Right kidney (tissue), 1 donor: ENCODE data around the gene KIF2A.

Source experiments
- DNase-seq: peaks from one replicate; pipeline ENCODE4 v3.0.0-alpha.2; 2016

Gene KIF2A

GRCh38 chr5:62327138-62328053 lies 21.4 kb downstream of the KIF2A start:
- no peak for DNase-seq

GRCh38 chr5:62328772-62329491 lies 22.9 kb downstream of the KIF2A start:
- no peak for DNase-seq

GRCh38 chr5:62330302-62330701 lies 24.3 kb downstream of the KIF2A start:
- DNase-seq: no peak

GRCh38 chr5:62331921-62332320 lies 25.9 kb downstream of the KIF2A start:
- DNase-seq: no peak

- no peak for DNase-seq
Observed at GRCh38 chr5:62333250-62333794, 27.3 kb downstream of the KIF2A start.

- no peak for DNase-seq
Observed at GRCh38 chr5:62334082-62334481, 28.1 kb downstream of the KIF2A start.

- no peak for DNase-seq
Observed at GRCh38 chr5:62340392-62340791, 34.4 kb downstream of the KIF2A start.

GRCh38 chr5:62340979-62341378 lies 35.0 kb downstream of the KIF2A start:
- no peak for DNase-seq

- no peak for DNase-seq
Observed at GRCh38 chr5:62341783-62342475, 35.9 kb downstream of the KIF2A start.

GRCh38 chr5:62342476-62342837 lies 36.5 kb downstream of the KIF2A start:
- no peak for DNase-seq

- DNase-seq: no peak
Observed at GRCh38 chr5:62343428-62343827, 37.4 kb downstream of the KIF2A start.

- DNase-seq: no peak
Observed at GRCh38 chr5:62346748-62347147, 40.7 kb downstream of the KIF2A start.

GRCh38 chr5:62347928-62348327 lies 41.9 kb downstream of the KIF2A start:
- DNase-seq: no peak

- no peak for DNase-seq
Observed at GRCh38 chr5:62348723-62349481, 42.9 kb downstream of the KIF2A start.

GRCh38 chr5:62354028-62354874 lies 48.2 kb downstream of the KIF2A start:
- DNase-seq: no peak

GRCh38 chr5:62362701-62363100 lies 56.7 kb downstream of the KIF2A start:
- no peak for DNase-seq

- no peak for DNase-seq
Observed at GRCh38 chr5:62369039-62369438, 63.0 kb downstream of the KIF2A start.

- DNase-seq: no peak
Observed at GRCh38 chr5:62371409-62371808, 65.4 kb downstream of the KIF2A start.

GRCh38 chr5:62372600-62372999 lies 66.6 kb downstream of the KIF2A start:
- no peak for DNase-seq

GRCh38 chr5:62373382-62373781 lies 67.4 kb downstream of the KIF2A start:
- no peak for DNase-seq

GRCh38 chr5:62374090-62374489 lies 68.1 kb downstream of the KIF2A start:
- DNase-seq: no peak
